GM23338 (cell line): ENCODE measurements around the gene GPR183. TPM values are rescaled to one million over a fixed set of nuclear protein-coding genes. Genes with fewer than 3 reads are reported as not detected.

Experiments used
- ATAC-seq: fragments of 200-7000 bp; cut with Tn5 transposase; 3 replicates; pipeline ENCODE4 v1.9.1; 2020
- DNase-seq: peaks from one replicate; pipeline ENCODE4 v3.0.0-alpha.2; 2015; ENCODE audit warnings: low spot score
- H2AFZ ChIP-seq: fragments of 200-600 bp; sonication (generic); 2 replicates; pipeline ENCODE4 v1.8.0; 2016; ENCODE audit warnings: antibody characterized with exemption, mild to moderate bottlenecking, moderate library complexity
- H3F3A ChIP-seq: fragments of 200-600 bp; sonication (generic); replicated peaks from 2 replicates; pipeline ENCODE4 v1.8.0; 2017; ENCODE audit warnings: antibody characterized with exemption, mixed run types, low read depth
- H3K27ac ChIP-seq: fragments of 200-600 bp; sonication (generic); 2 replicates; pipeline ENCODE4 v1.6.1; 2016; ENCODE audit warnings: low read depth
- H3K27me3 ChIP-seq: fragments of 200-600 bp; sonication (generic); 2 replicates; pipeline ENCODE4 v1.8.0; 2016; ENCODE audit warnings: mild to moderate bottlenecking, mixed run types, moderate library complexity; ENCODE audit not compliant: insufficient read depth
- H3K36me3 ChIP-seq: fragments of 200-600 bp; sonication (generic); 2 replicates; pipeline ENCODE4 v1.8.0; 2016; ENCODE audit warnings: mild to moderate bottlenecking; ENCODE audit not compliant: insufficient read depth
- H3K4me1 ChIP-seq: fragments of 200-600 bp; sonication (generic); 2 replicates; pipeline ENCODE4 v1.8.0; 2016; ENCODE audit warnings: mild to moderate bottlenecking, moderate library complexity; ENCODE audit not compliant: insufficient read depth
- H3K4me2 ChIP-seq: fragments of 200-600 bp; sonication (generic); 2 replicates; pipeline ENCODE4 v1.7.1; 2017; ENCODE audit warnings: mixed run types
- H3K4me3 ChIP-seq: fragments of 200-600 bp; sonication (generic); 2 replicates; pipeline ENCODE4 v1.6.1; 2016; ENCODE audit warnings: mixed run types
- H3K79me2 ChIP-seq: fragments of 200-600 bp; sonication (generic); replicated peaks from 2 replicates; pipeline ENCODE4 v1.8.0; 2017; ENCODE audit warnings: mild to moderate bottlenecking; ENCODE audit not compliant: insufficient read depth
- H3K9me2 ChIP-seq: fragments of 200-600 bp; sonication (generic); 2 replicates; pipeline ENCODE4 v1.8.0; 2017; ENCODE audit not compliant: insufficient read depth
- H4K20me1 ChIP-seq: fragments of 200-600 bp; sonication (generic); replicated peaks from 2 replicates; pipeline ENCODE4 v1.8.0; 2017; ENCODE audit warnings: mild to moderate bottlenecking; ENCODE audit not compliant: insufficient read depth
- H3K27ac Mint-ChIP-seq: 2 replicates; pipeline ENCODE4 v1.8.0; 2020; ENCODE audit warnings: inconsistent platforms, mild to moderate bottlenecking, moderate library complexity, mixed read lengths
- H3K27me3 Mint-ChIP-seq: 3 replicates; pipeline ENCODE4 v1.8.0; 2022; ENCODE audit warnings: low read depth, mild to moderate bottlenecking, moderate library complexity, mixed read lengths, inconsistent platforms; ENCODE audit not compliant: insufficient read depth, poor library complexity
- H3K36me3 Mint-ChIP-seq: 3 replicates; pipeline ENCODE4 v1.8.0; 2021; ENCODE audit warnings: low read depth, mild to moderate bottlenecking, inconsistent platforms, moderate library complexity, mixed read lengths
- H3K4me1 Mint-ChIP-seq: 3 replicates; pipeline ENCODE4 v1.8.0; 2020; ENCODE audit warnings: mild to moderate bottlenecking, inconsistent platforms, mixed read lengths
- H3K4me3 Mint-ChIP-seq: 3 replicates; pipeline ENCODE4 v1.8.0; 2021; ENCODE audit warnings: moderate library complexity, mild to moderate bottlenecking, inconsistent platforms, mixed read lengths
- H3K9me3 Mint-ChIP-seq: 3 replicates; pipeline ENCODE4 v1.8.0; 2020; ENCODE audit warnings: moderate library complexity, mild to moderate bottlenecking, inconsistent platforms, mixed read lengths
- CREB1 ChIP-seq: fragments of 250-450 bp; sonication (Bioruptor Pico); IDR thresholded peaks from 2 replicates; pipeline ENCODE4 v1.5.0; 2020; ENCODE audit warnings: low read depth, mild to moderate bottlenecking, moderate library complexity
- EZH2 ChIP-seq: fragments of 200-600 bp; sonication (generic); IDR thresholded peaks from one replicate; pipeline ENCODE4 v1.8.0; 2017; ENCODE audit warnings: antibody characterized with exemption, mild to moderate bottlenecking, low read depth; ENCODE audit not compliant: unreplicated experiment
- EZH2phosphoT487 ChIP-seq: fragments of 200-600 bp; sonication (generic); IDR thresholded peaks from one replicate; pipeline ENCODE4 v1.8.1; 2018; ENCODE audit warnings: antibody characterized with exemption; ENCODE audit not compliant: unreplicated experiment
- NANOG ChIP-seq: IDR thresholded peaks from 2 replicates; pipeline ENCODE4 v1.6.1; 2016; ENCODE audit warnings: antibody characterized with exemption, borderline replicate concordance
- STAT1 ChIP-seq: IDR thresholded peaks from one replicate; pipeline ENCODE4 v1.6.1; 2016; ENCODE audit warnings: antibody characterized with exemption; ENCODE audit not compliant: unreplicated experiment
- ZNF114 ChIP-seq: fragments of 250-450 bp; sonication (Bioruptor Pico); IDR thresholded peaks from 2 replicates; pipeline ENCODE4 v1.5.0; 2020; ENCODE audit warnings: mild to moderate bottlenecking, moderate library complexity
- ZNF331 ChIP-seq: fragments of 250-450 bp; sonication (Bioruptor Pico); IDR thresholded peaks from 2 replicates; pipeline ENCODE4 v1.5.0; 2020; ENCODE audit warnings: low read depth, mild to moderate bottlenecking, moderate library complexity
- polyA plus RNA-seq: library from polyadenylated mRNA; unstranded; fragments of >200 nt; fragmentation: Nextera tagmentation; extraction: Ambion mirVana; gene quantifications from 2 replicates; pipeline ENCODE4 v1.2.1, GENCODE V29; 2016
- total RNA-seq: library from RNA; depleted of rRNA; stranded (reverse); fragments of >200 nt; shearing (Covaris generic); gene quantifications from 2 replicates; pipeline ENCODE4 v1.2.3, GENCODE V29; 2014
- TF ChIP-seq, protein P1 (sequence below), 2 experiments: fragments of 200-600 bp in 1 of 2; sonication (generic) in 1 of 2; conservative IDR thresholded peaks; 2 replicates each; pipeline versions ENCODE4 v1.5.1 to v1.6.1; 2016 to 2017; ENCODE audit warnings: antibody characterized with exemption in 2 of 2, low read depth in 2 of 2, mild to moderate bottlenecking in 2 of 2, moderate library complexity in 1 of 2
- TF ChIP-seq, protein P2 (sequence below): IDR thresholded peaks from 2 replicates; pipeline ENCODE4 v1.6.1; 2016; ENCODE audit warnings: antibody characterized with exemption

The GPR183 gene
- total and polyA plus RNA-seq, 2 experiments from 2014 or later: 0.78 TPM; not detected in 1

DNA sequence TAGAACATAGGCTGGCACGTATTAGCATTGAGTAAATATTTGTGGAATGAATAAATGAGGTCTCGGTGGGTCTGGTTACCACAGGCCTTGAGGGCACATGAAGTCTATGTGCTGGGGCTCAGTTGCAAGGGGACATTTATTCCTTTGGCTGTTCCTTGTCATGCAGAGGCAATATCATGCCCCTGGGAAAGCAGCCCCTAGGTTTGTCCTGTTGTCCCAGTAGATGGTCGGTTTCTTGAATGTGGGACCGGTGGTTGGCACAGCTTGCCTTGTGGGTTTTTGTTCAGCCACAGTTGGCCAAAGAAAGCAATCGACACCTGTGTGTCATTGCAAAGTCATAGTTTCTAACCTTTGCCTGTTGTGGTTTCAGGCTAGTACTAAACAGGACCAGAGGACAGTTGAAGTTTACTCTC lies 24.7 kb upstream of the GPR183 start:
- ATAC-seq (no peak), DNase-seq (no peak)
- peak overlapping the region; percentile 25; the same call in 1 of the 2 replicates for H3K27ac Mint-ChIP-seq
- TF ChIP-seq NANOG: no peak
- no peak for TF ChIP-seq EZH2
- TF ChIP-seq, protein P1, sequence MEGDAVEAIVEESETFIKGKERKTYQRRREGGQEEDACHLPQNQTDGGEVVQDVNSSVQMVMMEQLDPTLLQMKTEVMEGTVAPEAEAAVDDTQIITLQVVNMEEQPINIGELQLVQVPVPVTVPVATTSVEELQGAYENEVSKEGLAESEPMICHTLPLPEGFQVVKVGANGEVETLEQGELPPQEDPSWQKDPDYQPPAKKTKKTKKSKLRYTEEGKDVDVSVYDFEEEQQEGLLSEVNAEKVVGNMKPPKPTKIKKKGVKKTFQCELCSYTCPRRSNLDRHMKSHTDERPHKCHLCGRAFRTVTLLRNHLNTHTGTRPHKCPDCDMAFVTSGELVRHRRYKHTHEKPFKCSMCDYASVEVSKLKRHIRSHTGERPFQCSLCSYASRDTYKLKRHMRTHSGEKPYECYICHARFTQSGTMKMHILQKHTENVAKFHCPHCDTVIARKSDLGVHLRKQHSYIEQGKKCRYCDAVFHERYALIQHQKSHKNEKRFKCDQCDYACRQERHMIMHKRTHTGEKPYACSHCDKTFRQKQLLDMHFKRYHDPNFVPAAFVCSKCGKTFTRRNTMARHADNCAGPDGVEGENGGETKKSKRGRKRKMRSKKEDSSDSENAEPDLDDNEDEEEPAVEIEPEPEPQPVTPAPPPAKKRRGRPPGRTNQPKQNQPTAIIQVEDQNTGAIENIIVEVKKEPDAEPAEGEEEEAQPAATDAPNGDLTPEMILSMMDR (conservative IDR thresholded peaks at IDR 0.05; ENCODE audit: low read depth in 2 of 2): no peak
- TF ChIP-seq, protein P2, sequence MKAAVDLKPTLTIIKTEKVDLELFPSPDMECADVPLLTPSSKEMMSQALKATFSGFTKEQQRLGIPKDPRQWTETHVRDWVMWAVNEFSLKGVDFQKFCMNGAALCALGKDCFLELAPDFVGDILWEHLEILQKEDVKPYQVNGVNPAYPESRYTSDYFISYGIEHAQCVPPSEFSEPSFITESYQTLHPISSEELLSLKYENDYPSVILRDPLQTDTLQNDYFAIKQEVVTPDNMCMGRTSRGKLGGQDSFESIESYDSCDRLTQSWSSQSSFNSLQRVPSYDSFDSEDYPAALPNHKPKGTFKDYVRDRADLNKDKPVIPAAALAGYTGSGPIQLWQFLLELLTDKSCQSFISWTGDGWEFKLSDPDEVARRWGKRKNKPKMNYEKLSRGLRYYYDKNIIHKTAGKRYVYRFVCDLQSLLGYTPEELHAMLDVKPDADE: no peak
- TF ChIP-seq STAT1: no peak
- no peak for TF ChIP-seq ZNF331 (CRISPR knock-in tag)
- TF ChIP-seq EZH2phosphoT487: no peak
- Histone ChIP-seq H3K27ac (no peak overlapping the region), H3K36me3 (no peaks in the 10 kb centered on the region), H3K4me2 (no peak overlapping the region), H4K20me1 (no peaks in the 10 kb centered on the region), H2AFZ (no peak overlapping the region), H3F3A (no peaks in the 10 kb centered on the region), H3K9me2 (no peaks in the 10 kb centered on the region), H3K4me3 (no peak overlapping the region), H3K4me1 (peaks cover 2% of the 10 kb centered on the region; the same call in 1 of the 2 replicates), H3K27me3 (no peaks in the 10 kb centered on the region), H3K79me2 (0 out of 2 replicates have a peak, but pooled peaks cover 4% of the 10 kb centered on the region)
- H3K36me3 Mint-ChIP-seq: no peaks in the 10 kb centered on the region
- H3K4me1 Mint-ChIP-seq: peaks cover 13% of the 10 kb centered on the region
- H3K4me3 Mint-ChIP-seq: no peak overlapping the region
- no peaks in the 10 kb centered on the region for H3K9me3 Mint-ChIP-seq
- no peaks in the 10 kb centered on the region for H3K27me3 Mint-ChIP-seq

DNA sequence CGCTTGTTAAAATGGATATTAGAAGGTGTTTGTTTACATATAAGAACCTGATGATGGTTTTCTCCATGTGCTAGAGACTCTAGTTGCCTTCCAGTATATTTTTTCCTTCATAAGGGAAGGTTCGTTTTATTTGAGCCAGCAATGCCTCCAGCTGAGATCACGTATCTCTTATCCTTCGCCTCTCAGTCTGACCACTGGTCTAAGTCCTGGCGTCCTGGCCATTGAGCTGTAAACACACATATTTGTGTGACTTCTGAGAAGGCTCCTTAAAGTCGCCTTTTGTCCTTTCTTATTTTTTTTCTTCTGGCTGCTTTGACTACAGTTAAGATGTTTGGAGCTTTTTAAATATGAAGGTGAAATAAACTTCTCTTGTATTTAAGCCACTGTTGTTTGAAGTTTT lies 23.7 kb upstream of the GPR183 start:
- H3K27me3 Mint-ChIP-seq: no peaks in the 10 kb centered on the region
- Histone ChIP-seq H3K9me2 (no peaks in the 10 kb centered on the region), H2AFZ (no peak overlapping the region), H3K36me3 (no peaks in the 10 kb centered on the region), H3K4me2 (no peak overlapping the region), H3K4me3 (no peak overlapping the region), H3K27ac (no peak overlapping the region), H3K79me2 (0 out of 2 replicates have a peak, but pooled peaks cover 3% of the 10 kb centered on the region), H4K20me1 (no peaks in the 10 kb centered on the region), H3K4me1 (no peaks in the 10 kb centered on the region), H3F3A (no peaks in the 10 kb centered on the region), H3K27me3 (no peaks in the 10 kb centered on the region)
- ATAC-seq (no peak), DNase-seq (no peak)
- no peaks in the 10 kb centered on the region for H3K9me3 Mint-ChIP-seq
- H3K27ac Mint-ChIP-seq: no peak overlapping the region
- no peak overlapping the region for H3K4me3 Mint-ChIP-seq
- peaks cover 4% of the 10 kb centered on the region; the same call in 1 of the 3 replicates for H3K4me1 Mint-ChIP-seq
- no peaks in the 10 kb centered on the region for H3K36me3 Mint-ChIP-seq
- TF ChIP-seq EZH2phosphoT487: no peak
- TF ChIP-seq, protein P2: no peak
- no peak for TF ChIP-seq ZNF331 (CRISPR knock-in tag)
- no peak for TF ChIP-seq ZNF114 (CRISPR knock-in tag)
- TF ChIP-seq, protein P1 (conservative IDR thresholded peaks at IDR 0.05; ENCODE audit: low read depth in 2 of 2): no peak
- TF ChIP-seq STAT1: no peak
- no peak for TF ChIP-seq EZH2
- TF ChIP-seq CREB1 (CRISPR knock-in tag): no peak
